Activated CD4-positive, alpha-beta T cell treated with anti-CD3 and anti-CD28 coated beads, Interleukin-2, amount 50 U/mL, for 16 hours (primary cell): ENCODE measurements around the gene THY1.
"Not testable (repeated sequence)": the region's sequence is repeated elsewhere in the genome, so short reads cannot be mapped to it uniquely, and the experiment has no call there.

ENCODE experiments used
- DNase-seq: peaks from one replicate; pipeline ENCODE4 v3.0.0-alpha.2; 2020

The THY1 gene

DNA sequence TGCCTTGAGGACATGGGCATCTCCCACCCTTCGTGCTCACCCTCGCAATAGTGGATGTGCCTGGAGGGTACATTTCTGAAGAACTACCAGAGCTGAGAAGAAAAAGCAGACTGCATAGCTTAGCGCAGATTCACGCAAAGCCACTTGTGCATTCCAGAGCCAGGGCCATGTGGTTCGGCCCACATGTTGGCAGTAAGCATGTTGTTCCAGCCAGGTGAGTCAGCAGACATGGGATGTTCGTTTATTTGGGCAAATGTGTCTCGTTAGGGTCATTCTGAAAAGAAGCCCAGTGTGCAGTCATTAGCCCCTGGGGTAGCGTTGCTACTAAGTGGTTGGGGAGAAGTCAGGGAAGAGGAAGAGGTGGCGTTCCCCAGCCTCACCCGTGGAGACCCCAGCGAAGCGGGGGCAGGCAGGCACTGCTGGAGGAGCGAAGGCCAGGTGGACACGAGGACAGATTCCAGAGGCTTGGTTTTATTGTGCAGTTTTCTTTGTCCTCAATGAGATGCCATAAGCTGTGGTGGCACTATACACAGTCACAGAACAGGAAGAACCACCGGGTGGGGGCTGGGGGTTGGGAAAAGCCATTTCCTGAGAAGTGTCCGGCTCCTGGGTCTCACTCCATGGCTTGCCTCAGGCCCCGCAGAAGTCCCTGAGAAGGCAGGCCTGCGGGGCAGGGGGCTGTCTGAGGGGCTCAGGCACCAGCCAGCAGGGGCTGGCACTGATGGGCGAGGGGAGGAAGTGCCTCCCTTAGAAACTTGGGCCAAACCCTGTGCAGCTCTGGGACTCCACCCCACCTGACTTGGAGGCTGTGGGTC, 5.0 kb downstream of the THY1 start:
- DNase-seq: no peak

- no peak for DNase-seq
Observed at GRCh38 chr11:119416606-119417580, 6.1 kb downstream of the THY1 start.

DNA sequence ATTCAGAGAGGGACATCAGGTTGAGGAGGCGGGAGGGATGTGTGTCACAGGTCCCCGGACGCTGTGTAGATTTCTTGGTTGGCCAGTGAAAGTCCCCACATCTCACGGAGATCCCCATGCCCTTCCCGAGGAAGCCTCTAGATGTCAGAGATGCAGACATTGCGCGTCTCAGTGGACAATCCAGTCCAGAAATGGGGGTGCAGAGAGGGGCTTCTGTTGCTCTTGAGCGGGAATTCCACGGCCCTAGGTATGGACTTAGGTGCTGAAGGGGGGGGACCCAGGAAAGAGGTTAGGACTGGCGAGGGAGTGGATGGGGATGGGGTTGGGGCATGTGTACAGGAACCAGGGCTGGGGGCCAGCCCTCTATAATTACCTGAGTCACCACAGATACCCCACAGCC, 7.0 kb downstream of the THY1 start:
- DNase-seq: no peak

- no peak for DNase-seq
Observed at GRCh38 chr11:119415517-119415916, 7.5 kb downstream of the THY1 start.

DNA sequence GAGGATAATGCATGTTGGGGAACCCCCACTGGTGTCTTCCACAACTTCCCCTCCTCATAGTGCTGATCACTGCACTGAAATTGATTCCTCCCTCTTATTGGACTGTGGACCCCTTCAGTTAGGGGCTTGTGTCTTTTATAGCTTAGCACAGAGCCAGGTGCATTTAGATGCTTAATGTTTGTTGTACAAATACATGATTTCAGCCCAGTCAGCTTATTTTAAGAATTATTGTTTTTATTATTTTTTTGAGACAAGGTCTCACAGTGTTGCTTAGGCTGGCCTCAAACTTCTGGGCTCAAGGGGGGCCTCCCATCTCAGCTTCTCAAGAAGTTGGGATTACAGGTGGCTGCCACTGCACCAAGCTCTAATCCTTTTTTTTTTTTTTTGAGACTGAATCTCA, 8.2 kb downstream of the THY1 start:
- no peak for DNase-seq

GRCh38 chr11:119414321-119414720, 8.7 kb downstream of the THY1 start:
- no peak for DNase-seq

DNA sequence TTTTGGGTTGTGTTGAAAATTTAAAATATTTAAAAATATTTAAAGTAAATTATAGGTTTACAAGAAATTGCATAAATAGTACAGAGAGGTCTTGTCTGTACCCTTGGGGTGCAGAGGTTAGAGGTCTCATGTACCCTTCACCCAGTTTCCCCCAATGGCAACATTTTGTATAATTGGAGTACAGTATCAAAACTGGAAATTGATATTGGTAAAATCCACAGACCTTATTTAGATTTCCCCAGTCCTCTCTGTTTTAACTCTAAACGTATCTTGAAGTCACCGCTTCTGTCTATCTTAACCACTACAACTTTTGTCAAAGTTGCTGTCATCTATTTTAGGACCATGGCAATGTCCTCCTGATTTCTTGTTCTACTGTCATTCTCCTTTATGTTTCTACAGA, 10.9 kb downstream of the THY1 start:
- no peak for DNase-seq

- DNase-seq: no peak
Observed at GRCh38 chr11:119410501-119410900, 12.5 kb downstream of the THY1 start.

- DNase-seq: no peak
Observed at GRCh38 chr11:119409731-119410130, 13.2 kb downstream of the THY1 start.

- no peak for DNase-seq
Observed at GRCh38 chr11:119406005-119406404, 17.0 kb downstream of the THY1 start.

GRCh38 chr11:119405448-119405847, 17.5 kb downstream of the THY1 start:
- not testable (repeated sequence) for DNase-seq

DNA sequence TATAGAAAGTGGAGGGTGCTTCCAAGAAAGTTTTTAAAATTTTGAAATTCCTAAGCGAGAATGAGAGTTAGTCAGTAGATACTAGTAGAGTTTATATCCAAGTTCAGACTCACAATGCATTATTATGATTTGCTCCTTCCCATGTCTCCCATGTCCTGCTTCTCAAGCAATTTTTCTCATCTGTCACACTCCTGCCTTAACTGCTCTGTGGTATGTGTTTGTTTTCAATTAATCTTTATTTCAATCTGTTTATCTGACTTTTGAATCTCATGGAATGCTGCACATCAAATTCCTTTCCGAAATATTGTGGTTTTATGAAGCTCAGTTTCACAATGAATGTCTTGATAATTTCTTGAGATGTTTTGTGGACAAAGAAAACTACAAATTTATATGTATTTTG, 18.1 kb downstream of the THY1 start:
- DNase-seq: no peak

DNA sequence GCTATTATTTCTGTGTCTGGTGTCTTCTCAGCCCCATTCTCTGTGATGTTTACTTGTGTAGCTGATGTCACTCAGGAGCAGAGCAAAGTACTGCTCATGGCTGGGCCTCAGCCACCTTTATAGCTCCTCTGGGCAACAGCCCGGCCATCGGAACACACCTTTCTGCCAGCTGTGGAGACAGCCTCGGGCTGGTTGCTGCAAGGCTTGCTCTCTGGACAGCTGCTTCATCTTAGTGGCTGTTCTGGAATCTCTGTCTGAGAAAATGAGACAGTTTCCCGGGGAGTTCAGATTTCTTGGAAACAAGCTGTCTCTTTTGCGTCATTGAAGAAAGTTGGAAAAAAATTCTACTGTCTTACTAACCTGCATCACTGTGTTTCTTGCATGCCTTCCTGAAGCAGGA, 20.0 kb downstream of the THY1 start:
- DNase-seq: no peak

- no peak for DNase-seq
Observed at GRCh38 chr11:119402470-119402869, 20.5 kb downstream of the THY1 start.

DNA sequence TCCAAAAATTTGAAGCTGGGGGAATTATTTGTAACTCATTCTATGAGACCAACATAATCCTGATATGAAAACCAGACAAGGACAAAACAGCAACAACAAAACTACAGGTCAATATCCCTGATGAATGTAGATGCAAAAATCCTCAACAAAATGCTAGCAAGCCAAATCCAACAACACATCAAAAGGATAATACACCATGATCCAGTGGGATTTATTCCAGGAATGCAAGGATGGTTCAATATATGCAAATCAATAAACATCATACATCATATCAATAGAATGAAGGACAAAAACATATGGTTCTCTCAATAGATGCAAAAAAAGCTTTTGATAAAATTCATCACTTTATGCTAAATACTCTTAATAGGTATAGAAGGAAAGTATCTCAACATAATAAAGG, 22.1 kb downstream of the THY1 start:
- DNase-seq: no peak

GRCh38 chr11:119397740-119398139, 25.2 kb downstream of the THY1 start:
- DNase-seq: no peak

DNA sequence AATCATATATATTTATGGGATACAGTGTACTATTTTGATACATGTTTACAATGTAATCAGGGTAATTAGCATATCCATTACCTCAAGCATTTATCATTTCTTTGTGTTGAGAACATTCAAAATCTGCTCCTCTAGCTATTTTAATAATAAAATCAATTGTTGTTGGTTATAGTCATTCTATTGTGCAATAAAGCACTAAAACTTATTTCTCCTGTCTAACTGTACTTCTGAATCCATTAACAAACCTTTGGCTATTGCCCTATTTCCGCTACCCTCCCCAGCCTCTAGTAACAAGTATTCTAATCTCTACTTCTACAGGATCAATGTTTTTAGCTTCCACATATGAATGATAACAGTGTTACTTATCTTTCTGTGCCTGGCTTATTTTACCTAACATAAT, 26.1 kb downstream of the THY1 start:
- DNase-seq: no peak

GRCh38 chr11:119391275-119391674, 31.7 kb downstream of the THY1 start:
- DNase-seq: no peak

GRCh38 chr11:119389611-119390254, 33.2 kb downstream of the THY1 start:
- peak; percentile 12 for DNase-seq

DNA sequence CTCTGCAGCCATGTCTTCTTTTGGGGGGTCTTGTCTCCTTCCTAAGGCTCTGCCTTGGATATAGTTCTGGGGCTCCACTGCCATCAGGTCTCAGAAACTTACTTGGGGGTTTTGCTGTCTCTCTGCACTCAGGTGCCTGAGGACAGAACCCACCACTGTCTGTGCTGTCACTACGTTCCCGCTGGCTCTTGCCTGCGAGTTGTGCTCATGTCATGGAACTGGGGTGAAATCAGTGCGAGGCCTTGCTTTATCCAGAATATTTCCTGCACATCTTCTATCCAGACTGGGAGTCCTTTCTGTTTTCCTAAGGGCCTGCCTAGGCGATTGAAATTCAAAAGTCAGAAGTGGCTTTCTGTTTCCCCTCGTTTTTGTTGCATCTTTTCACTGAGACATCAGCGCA, 34.9 kb downstream of the THY1 start:
- no peak for DNase-seq

DNA sequence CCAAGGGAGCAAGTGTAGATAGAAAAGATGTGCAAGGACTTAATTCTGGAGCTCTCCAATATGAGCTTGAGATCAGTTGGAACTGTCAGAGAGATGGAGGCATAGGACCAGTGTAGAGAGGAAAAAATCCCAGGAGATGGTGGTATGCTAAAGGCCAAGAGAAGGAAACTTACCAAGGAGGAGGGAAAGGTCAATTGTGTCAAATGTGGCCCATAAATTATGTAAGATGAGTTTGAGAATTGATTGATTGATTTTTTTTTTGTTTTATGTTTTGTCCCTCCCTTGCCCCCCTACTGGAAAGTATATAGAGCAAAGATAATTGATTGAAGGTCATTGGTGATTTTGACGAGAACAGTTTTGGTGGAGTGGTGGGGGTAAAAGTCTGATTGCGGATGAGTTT, 38.6 kb downstream of the THY1 start:
- DNase-seq: no peak

- DNase-seq: not testable (repeated sequence)
Observed at GRCh38 chr11:119382513-119382912, 40.5 kb downstream of the THY1 start.

DNA sequence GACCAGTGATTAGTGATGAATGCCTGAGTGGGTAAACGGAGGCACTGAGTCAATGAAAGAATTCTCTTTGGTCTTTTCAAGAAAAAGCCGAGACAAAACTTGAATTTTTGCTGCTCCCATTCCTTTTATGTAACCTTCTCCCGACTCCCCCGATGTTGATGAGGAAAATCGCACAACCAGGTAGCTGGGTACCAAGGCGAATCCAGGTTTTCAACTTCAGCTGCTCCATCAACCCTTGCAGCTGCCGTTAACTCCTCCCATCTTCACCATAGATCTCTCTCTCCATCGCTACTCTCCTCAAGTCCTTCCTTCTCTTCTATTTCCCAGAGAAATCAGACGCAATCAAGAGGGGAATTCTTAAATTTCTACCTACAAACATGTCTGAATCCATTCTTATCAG, 40.9 kb downstream of the THY1 start:
- no peak for DNase-seq
